ENCODE data around the gene AIFM3. TPM values are rescaled to one million over a fixed set of nuclear protein-coding genes. Genes with fewer than 3 reads are reported as not detected.

Gene AIFM3
- polyA plus RNA-seq, 1 donor from 2014 or later = 1.1 TPM

GRCh38 chr22:20927940-20928572, 39.0 kb upstream of the AIFM3 start:
- H3K27ac ChIP-seq (ENCODE audit: low read length) = no peak overlapping the region
- no peak overlapping the region for H3K9ac ChIP-seq (ENCODE audit: low read length)
- no peaks in the 10 kb centered on the region for H3K9me2 ChIP-seq (ENCODE audit: insufficient read depth, low read length)
- peaks cover 16% of the 10 kb centered on the region for H4K20me1 ChIP-seq (ENCODE audit: insufficient read depth)
- no peak overlapping the region for H3K4me2 ChIP-seq (ENCODE audit: low read length)
- H3K4me3 ChIP-seq (ENCODE audit: low read length) = no peak overlapping the region
- no peak for TF ChIP-seq MXI1 (conservative IDR thresholded peaks at IDR 0.05; ENCODE audit: poor library complexity, severe bottlenecking)
- no peak for TF ChIP-seq CTCF (IDR thresholded peaks at IDR 0.05; ENCODE audit: poor library complexity, severe bottlenecking)
- no peak for TF ChIP-seq RAD21 (conservative IDR thresholded peaks at IDR 0.05)
- TF ChIP-seq EP300 (conservative IDR thresholded peaks at IDR 0.05; ENCODE audit: poor library complexity, severe bottlenecking) = no peak
- TF ChIP-seq POLR2AphosphoS5 (IDR thresholded peaks at IDR 0.05) = no peak
- no peak for TF ChIP-seq EZH2 (IDR thresholded peaks at IDR 0.05; ENCODE audit: borderline replicate concordance, insufficient read depth, low read length, poor library complexity, severe bottlenecking)
- TF ChIP-seq SMC3 (conservative IDR thresholded peaks at IDR 0.05; ENCODE audit: poor library complexity) = no peak
- TF ChIP-seq, protein P1, sequence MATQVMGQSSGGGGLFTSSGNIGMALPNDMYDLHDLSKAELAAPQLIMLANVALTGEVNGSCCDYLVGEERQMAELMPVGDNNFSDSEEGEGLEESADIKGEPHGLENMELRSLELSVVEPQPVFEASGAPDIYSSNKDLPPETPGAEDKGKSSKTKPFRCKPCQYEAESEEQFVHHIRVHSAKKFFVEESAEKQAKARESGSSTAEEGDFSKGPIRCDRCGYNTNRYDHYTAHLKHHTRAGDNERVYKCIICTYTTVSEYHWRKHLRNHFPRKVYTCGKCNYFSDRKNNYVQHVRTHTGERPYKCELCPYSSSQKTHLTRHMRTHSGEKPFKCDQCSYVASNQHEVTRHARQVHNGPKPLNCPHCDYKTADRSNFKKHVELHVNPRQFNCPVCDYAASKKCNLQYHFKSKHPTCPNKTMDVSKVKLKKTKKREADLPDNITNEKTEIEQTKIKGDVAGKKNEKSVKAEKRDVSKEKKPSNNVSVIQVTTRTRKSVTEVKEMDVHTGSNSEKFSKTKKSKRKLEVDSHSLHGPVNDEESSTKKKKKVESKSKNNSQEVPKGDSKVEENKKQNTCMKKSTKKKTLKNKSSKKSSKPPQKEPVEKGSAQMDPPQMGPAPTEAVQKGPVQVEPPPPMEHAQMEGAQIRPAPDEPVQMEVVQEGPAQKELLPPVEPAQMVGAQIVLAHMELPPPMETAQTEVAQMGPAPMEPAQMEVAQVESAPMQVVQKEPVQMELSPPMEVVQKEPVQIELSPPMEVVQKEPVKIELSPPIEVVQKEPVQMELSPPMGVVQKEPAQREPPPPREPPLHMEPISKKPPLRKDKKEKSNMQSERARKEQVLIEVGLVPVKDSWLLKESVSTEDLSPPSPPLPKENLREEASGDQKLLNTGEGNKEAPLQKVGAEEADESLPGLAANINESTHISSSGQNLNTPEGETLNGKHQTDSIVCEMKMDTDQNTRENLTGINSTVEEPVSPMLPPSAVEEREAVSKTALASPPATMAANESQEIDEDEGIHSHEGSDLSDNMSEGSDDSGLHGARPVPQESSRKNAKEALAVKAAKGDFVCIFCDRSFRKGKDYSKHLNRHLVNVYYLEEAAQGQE (IDR thresholded peaks at IDR 0.05; ENCODE audit: borderline replicate concordance) = no peak
- no peak for TF ChIP-seq TAF1 (IDR thresholded peaks at IDR 0.05; ENCODE audit: low read depth)
- H3K79me2 ChIP-seq (replicated peaks; ENCODE audit: insufficient read depth, low read length) = peaks cover 84% of the 10 kb centered on the region
- no peaks in the 10 kb centered on the region for H3F3A ChIP-seq (ENCODE audit: insufficient read depth, low read length, poor library complexity, severe bottlenecking)
- no peaks in the 10 kb centered on the region for H3K36me3 ChIP-seq (ENCODE audit: insufficient read depth, low read length)
- no peaks in the 10 kb centered on the region for H3K27me3 ChIP-seq (ENCODE audit: insufficient read depth, low read depth, low read length)
- no peaks in the 10 kb centered on the region for H3K9me3 ChIP-seq (ENCODE audit: low read length)
- H2AFZ ChIP-seq (ENCODE audit: low read depth, low read length) = no peak overlapping the region

DNA sequence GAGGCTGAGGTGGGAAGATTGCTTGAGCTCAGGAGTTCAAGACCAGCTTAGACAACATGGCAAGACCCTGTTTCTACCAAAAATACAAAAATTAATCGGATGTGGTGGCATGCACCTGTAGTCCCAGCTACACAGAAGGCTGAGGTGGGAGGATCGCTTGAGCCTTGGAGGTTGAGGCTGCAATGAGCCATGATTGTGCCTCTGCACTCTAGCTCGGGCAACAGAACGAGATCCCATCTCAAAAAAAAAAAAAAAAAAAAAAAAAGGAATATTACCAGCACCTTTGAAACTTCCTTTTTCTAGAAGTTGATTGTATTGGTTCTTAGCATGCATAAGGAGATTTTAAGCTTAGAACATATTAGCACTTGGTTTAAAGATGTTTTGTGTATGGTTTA, 38.5 kb upstream of the AIFM3 start:
- no peaks in the 10 kb centered on the region for H3K9me3 ChIP-seq (ENCODE audit: low read length)
- no peak overlapping the region for H3K27ac ChIP-seq (ENCODE audit: low read length)
- H4K20me1 ChIP-seq (ENCODE audit: insufficient read depth) = peaks cover 15% of the 10 kb centered on the region

More for the DNA sequence above, 38.5 kb upstream of the AIFM3 start:
- Histone ChIP-seq H2AFZ (ENCODE audit: low read depth, low read length) (no peak overlapping the region), H3K4me2 (ENCODE audit: low read length) (no peak overlapping the region), H3K4me3 (ENCODE audit: low read length) (no peak overlapping the region), H3K9me2 (ENCODE audit: insufficient read depth, low read length) (no peaks in the 10 kb centered on the region), H3K27me3 (ENCODE audit: insufficient read depth, low read depth, low read length) (no peaks in the 10 kb centered on the region), H3K9ac (ENCODE audit: low read length) (no peak overlapping the region), H3K36me3 (ENCODE audit: insufficient read depth, low read length) (no peaks in the 10 kb centered on the region), H3F3A (ENCODE audit: insufficient read depth, low read length, poor library complexity, severe bottlenecking) (no peaks in the 10 kb centered on the region), H3K79me2 (replicated peaks; ENCODE audit: insufficient read depth, low read length) (peaks cover 79% of the 10 kb centered on the region)
- no peak for TF ChIP-seq CTCF (IDR thresholded peaks at IDR 0.05; ENCODE audit: poor library complexity, severe bottlenecking)
- no peak for TF ChIP-seq POLR2AphosphoS5 (IDR thresholded peaks at IDR 0.05)
- no peak for TF ChIP-seq SMC3 (conservative IDR thresholded peaks at IDR 0.05; ENCODE audit: poor library complexity)
- no peak for TF ChIP-seq EP300 (conservative IDR thresholded peaks at IDR 0.05; ENCODE audit: poor library complexity, severe bottlenecking)
- TF ChIP-seq EZH2 (IDR thresholded peaks at IDR 0.05; ENCODE audit: borderline replicate concordance, insufficient read depth, low read length, poor library complexity, severe bottlenecking) = no peak
- no peak for TF ChIP-seq RAD21 (conservative IDR thresholded peaks at IDR 0.05)

Measured in neural cell (in vitro differentiated cells).